Subcutaneous abdominal adipose tissue (tissue), 5 donors: ENCODE measurements around the gene FAM216A.
"Not testable (repeated sequence)": the region's sequence is repeated elsewhere in the genome, so short reads cannot be mapped to it uniquely, and the experiment has no call there.

Experiments
- H3K27ac ChIP-seq: one replicate; pipeline ENCODE4 v1.7.0; 2013; ENCODE audit warnings: low read depth, mild to moderate bottlenecking, inconsistent platforms, low read length, moderate library complexity
- H3K27me3 ChIP-seq, 5 donors: one replicate each; pipeline ENCODE4 v1.7.0; 2013; ENCODE audit warnings: low read length in 5 of 5, inconsistent platforms in 1 of 5; ENCODE audit not compliant: control insufficient read depth in 5 of 5, insufficient read depth in 4 of 5
- H3K36me3 ChIP-seq, 5 donors: one replicate each; pipeline ENCODE4 v1.7.0; 2013; ENCODE audit warnings: low read length in 5 of 5; ENCODE audit not compliant: control insufficient read depth in 5 of 5, insufficient read depth in 5 of 5
- H3K4me1 ChIP-seq, 5 donors: one replicate each; pipeline ENCODE4 v1.7.0; 2013; ENCODE audit warnings: low read length in 5 of 5, mild to moderate bottlenecking in 3 of 5, moderate library complexity in 1 of 5; ENCODE audit not compliant: control insufficient read depth in 5 of 5, insufficient read depth in 5 of 5
- H3K4me3 ChIP-seq, 5 donors: one replicate each; pipeline ENCODE4 v1.7.0; 2013; ENCODE audit warnings: low read length in 5 of 5, low read depth in 1 of 5
- H3K9ac ChIP-seq, 5 donors: one replicate each; pipeline ENCODE4 v1.7.0; 2013; ENCODE audit warnings: low read length in 5 of 5, mild to moderate bottlenecking in 4 of 5, moderate library complexity in 3 of 5
- H3K9me3 ChIP-seq, 5 donors: one replicate each; pipeline ENCODE4 v1.7.0; 2013; ENCODE audit warnings: low read length in 5 of 5; ENCODE audit not compliant: control insufficient read depth in 5 of 5
- donor health status: healthy.
- donor health status: healthy.
- donor health status: healthy.
- donor health status: healthy.
- donor health status: healthy.

The FAM216A gene

GRCh38 chr12:110468214-110469048 is at the start of gene FAM216A, which contains the start of gene GPN3:
Gene FAM216A, plus strand, starts transcription at chr12:110468845. Its CDS starts 31 bp downstream, at chr12:110468876.
Gene GPN3, minus strand, starts transcription at chr12:110468257. Its CDS starts 54 bp downstream, at chr12:110468203.
- Histone ChIP-seq H3K4me1 (peaks cover 10 to 37% (median 33%) of the 10 kb centered on the region in 5 donors), H3K36me3 (peaks cover 2 to 17% (median 11%) of the 10 kb centered on the region in 5 donors), H3K4me3 (peak within 1 kb of the TSS; percentile 83 to 97 (median 93)), H3K9me3 (no peaks in the 10 kb centered on the region), H3K9ac (peak within 1 kb of the TSS; percentile 39 to 98 (median 91)), H3K27ac (peak within 1 kb of the TSS; percentile 72), H3K27me3 (peaks cover 0 to 3% (median 0%) of the 10 kb centered on the region in 5 donors)

- H3K4me3 ChIP-seq, H3K4me1 ChIP-seq, H3K27me3 ChIP-seq, H3K27ac ChIP-seq, H3K9me3 ChIP-seq, H3K9ac ChIP-seq, H3K36me3 ChIP-seq: not testable (repeated sequence)
Observed at GRCh38 chr12:110420644-110421043, 48.0 kb upstream of the FAM216A start.

GRCh38 chr12:110421159-110421661 is 47.4 kb upstream of the FAM216A start:
- no peak overlapping the region for H3K4me3 ChIP-seq
- no peak overlapping the region for H3K27ac ChIP-seq
- no peaks in the 10 kb centered on the region for H3K36me3 ChIP-seq
- H3K4me1 ChIP-seq = no peaks in the 10 kb centered on the region
- H3K9ac ChIP-seq = no peak overlapping the region
- no peaks in the 10 kb centered on the region for H3K9me3 ChIP-seq
- H3K27me3 ChIP-seq = peaks cover 0 to 3% (median 0%) of the 10 kb centered on the region in 5 donors

- Histone ChIP-seq H3K4me1 (no peaks in the 10 kb centered on the region), H3K4me3 (no peak overlapping the region), H3K9me3 (no peaks in the 10 kb centered on the region), H3K27me3 (peaks cover 0 to 3% (median 0%) of the 10 kb centered on the region in 5 donors), H3K36me3 (no peaks in the 10 kb centered on the region), H3K9ac (no peak overlapping the region), H3K27ac (no peak overlapping the region)
Observed at GRCh38 chr12:110421701-110422100, 46.9 kb upstream of the FAM216A start.

GRCh38 chr12:110424237-110424636 is 44.4 kb upstream of the FAM216A start:
- H3K27ac ChIP-seq = no peak overlapping the region
- H3K4me3 ChIP-seq = no peak overlapping the region
- H3K36me3 ChIP-seq = no peaks in the 10 kb centered on the region
- no peaks in the 10 kb centered on the region for H3K4me1 ChIP-seq
- peaks cover 0 to 3% (median 0%) of the 10 kb centered on the region in 5 donors for H3K27me3 ChIP-seq
- H3K9me3 ChIP-seq = no peaks in the 10 kb centered on the region
- H3K9ac ChIP-seq = no peak overlapping the region

GRCh38 chr12:110426406-110426805 is 42.2 kb upstream of the FAM216A start:
- Histone ChIP-seq H3K9me3 (no peaks in the 10 kb centered on the region), H3K27ac (no peak overlapping the region), H3K36me3 (no peaks in the 10 kb centered on the region), H3K4me3 (no peak overlapping the region), H3K9ac (no peak overlapping the region), H3K4me1 (peaks cover 0 to 2% (median 0%) of the 10 kb centered on the region in 5 donors), H3K27me3 (peaks cover 0 to 3% (median 0%) of the 10 kb centered on the region in 5 donors)

- not testable (repeated sequence) for H3K4me1 ChIP-seq, H3K27ac ChIP-seq, H3K9ac ChIP-seq, H3K27me3 ChIP-seq, H3K4me3 ChIP-seq, H3K36me3 ChIP-seq, H3K9me3 ChIP-seq
Observed at GRCh38 chr12:110429676-110430075, 39.0 kb upstream of the FAM216A start.

GRCh38 chr12:110431957-110432587 is 36.6 kb upstream of the FAM216A start:
- H3K27me3 ChIP-seq = no peaks in the 10 kb centered on the region
- H3K4me1 ChIP-seq = peaks cover 0 to 2% (median 0%) of the 10 kb centered on the region in 5 donors
- no peak overlapping the region for H3K27ac ChIP-seq
- H3K9me3 ChIP-seq = no peaks in the 10 kb centered on the region
- peak overlapping the region in 2 of 5 donors; percentile 53 to 63 for H3K4me3 ChIP-seq
- peak overlapping the region in 1 of 5 donors; percentile 11 for H3K9ac ChIP-seq
- H3K36me3 ChIP-seq = peaks cover 13 to 22% (median 17%) of the 10 kb centered on the region in 5 donors

- Histone ChIP-seq H3K9me3 (no peaks in the 10 kb centered on the region), H3K36me3 (peaks cover 14 to 51% (median 41%) of the 10 kb centered on the region in 5 donors), H3K9ac (no peak overlapping the region), H3K27ac (no peak overlapping the region), H3K4me1 (peaks cover 0 to under 1% (median 0%) of the 10 kb centered on the region in 5 donors), H3K27me3 (no peaks in the 10 kb centered on the region), H3K4me3 (no peak overlapping the region)
Observed at GRCh38 chr12:110436231-110436630, 32.4 kb upstream of the FAM216A start.

GRCh38 chr12:110444455-110444854 is 24.2 kb upstream of the FAM216A start:
- Histone ChIP-seq H3K9me3 (no peaks in the 10 kb centered on the region), H3K4me1 (peaks cover 0 to 28% (median 16%) of the 10 kb centered on the region in 5 donors), H3K9ac (no peak overlapping the region), H3K36me3 (peaks cover 15 to 50% (median 33%) of the 10 kb centered on the region in 5 donors), H3K4me3 (no peak overlapping the region), H3K27ac (no peak overlapping the region), H3K27me3 (no peaks in the 10 kb centered on the region)
